HG03520 (cell line): ENCODE measurements around the gene NTHL1.

Experiments
- ATAC-seq: cut with Tn5 transposase; IDR thresholded peaks from one replicate; pipeline ENCODE4 v1.9.1; 2021; ENCODE audit warnings: mild to moderate bottlenecking, moderate library complexity; ENCODE audit not compliant: unreplicated experiment

The NTHL1 gene

GRCh38 chr16:2084895-2085625, 37.4 kb upstream of the NTHL1 start:
- no peak for ATAC-seq

DNA sequence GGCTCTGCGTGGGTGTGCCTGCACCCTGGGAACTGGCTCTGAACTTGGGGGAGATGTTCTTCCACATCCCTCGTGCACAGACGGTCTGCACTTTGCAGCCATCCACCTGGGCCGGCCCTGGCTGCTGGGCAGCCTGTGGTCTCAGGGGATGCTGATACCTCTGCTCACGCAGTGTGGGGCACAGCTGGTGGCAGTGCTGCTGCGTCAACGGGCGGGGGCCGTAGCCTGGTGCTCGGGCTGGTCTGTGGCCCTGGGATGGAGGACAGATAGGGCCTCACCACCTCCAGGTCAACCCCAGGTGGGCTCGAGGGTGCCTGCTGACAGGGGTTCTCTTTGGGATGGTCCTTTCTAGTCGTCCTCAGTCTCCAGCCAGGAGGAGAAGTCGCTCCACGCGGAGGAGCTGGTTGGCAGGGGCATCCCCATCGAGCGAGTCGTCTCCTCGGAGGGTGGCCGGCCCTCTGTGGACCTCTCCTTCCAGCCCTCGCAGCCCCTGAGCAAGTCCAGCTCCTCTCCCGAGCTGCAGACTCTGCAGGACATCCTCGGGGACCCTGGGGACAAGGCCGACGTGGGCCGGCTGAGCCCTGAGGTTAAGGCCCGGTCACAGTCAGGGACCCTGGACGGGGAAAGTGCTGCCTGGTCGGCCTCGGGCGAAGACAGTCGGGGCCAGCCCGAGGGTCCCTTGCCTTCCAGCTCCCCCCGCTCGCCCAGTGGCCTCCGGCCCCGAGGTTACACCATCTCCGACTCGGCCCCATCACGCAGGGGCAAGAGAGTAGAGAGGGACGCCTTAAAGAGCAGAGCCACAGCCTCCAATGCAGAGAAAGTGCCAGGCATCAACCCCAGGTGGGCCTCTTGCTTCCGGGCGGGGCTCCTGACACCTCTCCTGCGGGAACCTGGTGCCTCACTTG, 36.5 kb upstream of the NTHL1 start:
- no peak for ATAC-seq

GRCh38 chr16:2083409-2083808, 35.8 kb upstream of the NTHL1 start:
- no peak for ATAC-seq

DNA sequence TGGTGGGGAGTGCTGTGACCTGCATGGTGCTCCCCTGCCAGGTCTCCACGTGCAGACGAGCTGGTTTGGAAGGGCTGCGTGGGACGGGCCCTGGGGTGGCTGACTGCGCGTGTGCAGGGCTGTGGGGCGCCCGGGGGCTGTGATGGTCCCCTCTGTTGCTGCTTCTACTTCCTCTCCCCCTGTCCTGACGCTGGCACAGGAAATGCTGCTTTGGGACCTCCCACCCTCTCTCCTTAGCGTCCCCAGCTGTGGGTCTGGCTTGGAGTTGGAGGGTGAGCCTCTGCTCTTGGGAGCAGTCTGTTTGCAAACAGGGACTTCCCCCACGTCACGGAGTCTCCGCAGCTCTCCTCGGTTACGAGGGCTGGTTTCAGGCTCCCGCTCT, 35.3 kb upstream of the NTHL1 start:
- no peak for ATAC-seq

GRCh38 chr16:2082171-2082982, 34.7 kb upstream of the NTHL1 start:
- ATAC-seq, result no peak

- ATAC-seq, result no peak
These were observed 33.8 kb upstream of the NTHL1 start for GRCh38 chr16:2081201-2082084.

DNA sequence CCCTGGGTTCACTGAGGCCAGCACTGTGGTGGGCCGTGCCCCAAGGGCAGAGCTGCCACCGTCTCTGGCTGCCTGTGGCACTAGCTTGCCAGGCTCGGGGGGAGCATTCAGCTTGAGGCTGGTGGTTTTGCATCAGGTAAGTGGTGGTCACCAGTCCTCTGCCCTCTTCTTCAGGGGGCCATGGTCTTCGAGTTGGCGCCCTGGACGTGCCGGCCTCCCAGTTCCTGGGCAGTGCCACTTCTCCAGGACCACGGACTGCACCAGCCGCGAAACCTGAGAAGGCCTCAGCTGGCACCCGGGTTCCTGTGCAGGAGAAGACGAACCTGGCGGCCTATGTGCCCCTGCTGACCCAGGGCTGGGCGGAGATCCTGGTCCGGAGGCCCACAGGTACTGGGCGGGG, 32.4 kb upstream of the NTHL1 start:
- no peak for ATAC-seq

GRCh38 chr16:2079311-2079800, 31.7 kb upstream of the NTHL1 start:
- ATAC-seq, result no peak

DNA sequence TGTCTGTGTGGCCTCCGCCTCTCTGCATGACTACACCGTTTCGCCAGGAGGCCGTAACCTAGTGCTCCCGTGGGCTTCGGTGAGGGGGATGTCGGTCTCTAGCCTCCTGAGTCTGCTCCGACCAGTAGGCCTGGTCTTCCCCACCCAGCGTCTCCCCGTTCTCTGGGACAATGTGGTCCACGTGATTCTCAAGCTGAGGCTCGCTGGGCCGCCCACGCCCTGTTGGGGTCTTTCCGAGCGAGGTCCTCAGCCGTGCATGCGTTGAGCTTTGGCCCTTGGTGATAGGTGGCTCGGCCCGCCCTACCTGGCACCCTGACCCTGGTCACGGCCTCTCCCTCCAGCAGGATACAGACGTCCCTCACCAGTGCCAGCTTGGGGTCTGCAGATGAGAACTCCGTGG, 31.1 kb upstream of the NTHL1 start:
- ATAC-seq, result no peak

DNA sequence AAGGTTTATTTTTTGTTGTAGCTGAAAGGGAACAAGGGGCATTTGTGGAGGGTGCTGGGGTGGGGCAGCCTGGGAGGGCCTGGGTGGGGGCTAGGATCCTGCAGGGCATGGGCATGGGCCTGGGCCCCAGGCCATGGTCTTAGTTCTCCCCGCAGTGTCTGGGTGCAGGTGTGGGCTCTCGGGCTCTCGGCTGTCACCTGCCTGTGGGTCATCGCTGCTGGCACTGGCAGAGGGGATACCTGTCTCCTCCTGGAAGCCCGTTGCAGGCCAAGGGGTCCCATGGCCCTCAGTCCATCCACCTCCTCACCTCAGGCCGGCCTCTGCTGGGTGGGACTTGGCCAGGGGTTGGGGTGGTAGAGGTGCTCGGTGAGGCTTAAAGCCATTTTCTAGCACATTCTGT, 30.5 kb upstream of the NTHL1 start:
- no peak for ATAC-seq

- no peak for ATAC-seq
These were observed 30.1 kb upstream of the NTHL1 start for GRCh38 chr16:2077696-2078095.

GRCh38 chr16:2077016-2077415, 29.4 kb upstream of the NTHL1 start:
- ATAC-seq, result no peak

GRCh38 chr16:2076072-2076865, 28.6 kb upstream of the NTHL1 start:
- no peak for ATAC-seq

- ATAC-seq, result no peak
These were observed 28.0 kb upstream of the NTHL1 start for GRCh38 chr16:2075631-2076030.

GRCh38 chr16:2074071-2074470, 26.4 kb upstream of the NTHL1 start:
- ATAC-seq, result no peak

DNA sequence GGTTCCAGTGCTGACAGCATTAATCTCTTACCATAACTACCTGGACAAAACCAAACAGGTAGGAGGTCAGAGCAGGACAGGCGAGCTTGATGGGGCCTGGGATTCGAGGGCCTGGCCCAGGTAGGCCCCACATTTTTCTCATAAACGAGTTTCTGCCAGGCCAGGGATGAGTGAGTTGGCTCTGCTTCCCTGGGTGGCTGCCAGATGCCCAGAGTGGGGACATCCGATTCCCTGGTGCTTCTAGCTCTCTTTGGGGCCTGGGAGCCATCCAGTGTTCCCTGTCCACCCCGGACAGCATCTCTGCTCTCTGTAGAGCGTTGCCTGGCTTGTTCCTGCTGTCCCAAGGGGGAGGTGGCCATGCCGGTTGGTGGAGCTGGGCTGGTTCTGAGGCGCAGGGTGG, 25.3 kb upstream of the NTHL1 start:
- ATAC-seq, result no peak

DNA sequence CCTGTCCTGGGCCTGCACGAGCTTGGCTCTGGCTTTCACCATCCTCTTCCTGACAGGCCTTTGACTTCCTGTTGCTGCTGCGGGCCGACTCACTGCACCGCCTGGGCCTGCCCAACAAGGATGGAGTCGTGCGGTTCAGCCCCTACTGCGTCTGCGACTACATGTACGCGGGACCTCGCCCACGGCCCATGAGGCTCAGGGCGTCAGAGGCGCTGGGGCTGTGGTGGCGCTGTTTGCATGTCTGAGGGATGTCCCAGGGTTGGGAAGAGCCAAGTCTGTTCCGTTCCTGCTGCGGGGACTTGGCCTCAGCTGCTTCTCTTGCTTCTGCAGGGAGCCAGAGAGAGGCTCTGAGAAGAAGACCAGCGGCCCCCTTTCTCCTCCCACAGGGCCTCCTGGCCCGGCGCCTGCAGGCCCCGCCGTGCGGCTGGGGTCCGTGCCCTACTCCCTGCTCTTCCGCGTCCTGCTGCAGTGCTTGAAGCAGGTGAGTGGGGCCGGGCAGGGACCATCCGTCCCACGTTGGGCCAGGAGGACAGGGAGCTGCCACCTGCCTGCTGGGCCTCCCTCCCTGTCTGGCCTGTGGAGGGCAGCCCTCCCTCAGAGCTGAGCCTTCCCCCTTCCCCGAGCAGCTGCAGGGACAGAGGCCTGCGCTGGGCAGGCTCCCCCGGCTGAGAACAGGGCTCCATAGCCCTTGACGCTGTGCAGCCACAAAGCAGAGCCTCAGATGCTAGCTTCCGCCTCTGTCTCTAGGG, 24.0 kb upstream of the NTHL1 start:
- no peak for ATAC-seq

- ATAC-seq, result no peak
These were observed 23.2 kb upstream of the NTHL1 start for GRCh38 chr16:2070576-2071453.
